ENCODE data around the gene PLEKHH3. TPM values are rescaled to one million over a fixed set of nuclear protein-coding genes. Genes with fewer than 3 reads are reported as not detected.

The PLEKHH3 gene
- total and polyA plus RNA-seq, 7 experiments from 2014 or later, result 0.89 to 1.6 (median 1.1) TPM; not detected in 4

GRCh38 chr17:42683407-42684034 is 6.7 kb upstream of the PLEKHH3 start:
- peak overlapping the region in 1 of 9 donors; percentile 9 for H3K27ac Mint-ChIP-seq
- ATAC-seq (no peak), DNase-seq (no peak)
- peak overlapping the region in 9 of 10 donors; percentile 23 to 94 (median 61) for H3K4me3 Mint-ChIP-seq
- no peak overlapping the region for H3K4me3 ChIP-seq (ENCODE audit: low read length)
- no peak overlapping the region for H3K27ac ChIP-seq (ENCODE audit: low read depth, low read length)
- H3K4me1 ChIP-seq (ENCODE audit: control insufficient read depth in 2 of 2, insufficient read depth in 2 of 2, low read length in 2 of 2), result peaks cover 26 to 33% of the 10 kb centered on the region in 2 donors
- peaks cover 29 to 47% (median 40%) of the 10 kb centered on the region in 7 donors for H3K4me1 Mint-ChIP-seq
- H3K9me3 ChIP-seq (ENCODE audit: control insufficient read depth in 2 of 3, low read length in 3 of 3), result no peaks in the 10 kb centered on the region
- intact Hi-C loops (cut with micrococcal nuclease), result no loop called here
- H3K36me3 Mint-ChIP-seq, result peaks cover 0 to 6% (median 0%) of the 10 kb centered on the region in 5 donors
- peaks cover 23 to 42% (median 28%) of the 10 kb centered on the region in 5 donors for H3K27me3 Mint-ChIP-seq
- peaks cover 0 to 11% (median 0%) of the 10 kb centered on the region in 11 donors for H3K9me3 Mint-ChIP-seq
- no peaks in the 10 kb centered on the region for H3K36me3 ChIP-seq (ENCODE audit: control insufficient read depth in 2 of 3, insufficient read depth in 3 of 3, low read length in 3 of 3)
- ChIA-PET POLR2A (interaction anchor here (1.0 kb wide), 2 partner anchors 23 to 75 kb away, joined by 3 read pairs; no protein-coding TSS in a partner anchor), CTCF (interaction anchor here (1.0 to 1.2 kb wide), 2 partner anchors 105 to 115 kb away, joined by 3 to 5 read pairs; partner anchors contain the start of gene PSMC3IP)
- peaks cover 4 to 5% of the 10 kb centered on the region in 2 donors for H3K27me3 ChIP-seq (ENCODE audit: control insufficient read depth in 2 of 2, insufficient read depth in 2 of 2, low read length in 2 of 2)

DNA sequence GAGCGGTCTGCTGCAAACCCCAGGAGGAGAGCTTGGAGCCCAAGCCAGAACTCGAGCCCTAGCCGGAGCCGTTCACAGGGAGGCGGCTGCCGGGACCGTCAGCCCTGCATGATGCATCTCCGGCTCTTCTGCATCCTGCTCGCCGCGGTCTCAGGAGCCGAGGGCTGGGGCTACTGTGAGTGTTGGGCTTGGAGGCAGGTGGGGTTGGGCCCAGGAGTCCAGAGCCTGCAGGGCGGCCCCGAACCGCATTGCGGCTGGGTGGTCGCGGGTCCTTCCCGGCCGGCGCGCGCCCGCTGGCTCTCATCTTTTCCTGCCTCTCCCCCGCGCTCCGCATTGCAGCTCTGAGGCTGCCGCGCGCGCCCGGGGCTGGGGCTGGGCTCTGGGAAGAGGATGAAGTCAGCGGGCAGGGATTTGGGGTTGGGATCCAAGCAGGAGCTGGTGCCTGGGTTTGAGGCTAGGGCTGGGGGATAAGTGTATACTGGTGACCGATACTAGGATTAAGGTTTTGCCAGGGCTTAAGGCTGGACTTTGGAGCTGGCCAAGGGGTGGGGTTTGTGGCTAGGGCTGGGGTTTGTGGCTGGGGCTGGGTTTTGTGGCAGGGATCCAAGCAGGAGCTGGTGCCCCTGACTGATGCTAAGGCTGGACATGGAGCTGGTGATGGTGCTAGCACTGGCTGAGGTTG is 6.1 kb upstream of the PLEKHH3 start:
- intact Hi-C loops (cut with micrococcal nuclease), result no loop called here

GRCh38 chr17:42681976-42682721 is 5.4 kb upstream of the PLEKHH3 start, which contains the start of gene CNTNAP1:
CNTNAP1 (plus strand) TSS chr17:42682531; CDS start chr17:42682830, 299 bp downstream.
- peaks cover 23 to 42% (median 29%) of the 10 kb centered on the region in 5 donors for H3K27me3 Mint-ChIP-seq
- peaks cover 4 to 5% of the 10 kb centered on the region in 2 donors for H3K27me3 ChIP-seq (ENCODE audit: control insufficient read depth in 2 of 2, insufficient read depth in 2 of 2, low read length in 2 of 2)
- H3K9me3 Mint-ChIP-seq, result peaks cover 0 to 11% (median 0%) of the 10 kb centered on the region in 11 donors
- peaks cover 0 to 6% (median 0%) of the 10 kb centered on the region in 5 donors for H3K36me3 Mint-ChIP-seq
- H3K27ac ChIP-seq (ENCODE audit: low read depth, low read length), result no peak within 1 kb of the TSS
- ATAC-seq (no peak), DNase-seq (peak in 1 of 9 donors; percentile 49)
- peak within 1 kb of the TSS; percentile 55 to 94 (median 69) for H3K4me3 Mint-ChIP-seq
- ChIA-PET CTCF (no interaction called here), POLR2A (no interaction called here)
- intact Hi-C loops (cut with micrococcal nuclease), result no loop called here
- H3K4me3 ChIP-seq (ENCODE audit: low read length), result peak within 1 kb of the TSS; percentile 27
- no peaks in the 10 kb centered on the region for H3K9me3 ChIP-seq (ENCODE audit: control insufficient read depth in 2 of 3, low read length in 3 of 3)
- H3K4me1 ChIP-seq (ENCODE audit: control insufficient read depth in 2 of 2, insufficient read depth in 2 of 2, low read length in 2 of 2), result peaks cover 35 to 44% of the 10 kb centered on the region in 2 donors
- peaks cover 30 to 56% (median 48%) of the 10 kb centered on the region in 7 donors for H3K4me1 Mint-ChIP-seq
- H3K36me3 ChIP-seq (ENCODE audit: control insufficient read depth in 2 of 3, insufficient read depth in 3 of 3, low read length in 3 of 3), result no peaks in the 10 kb centered on the region
- peak within 1 kb of the TSS in 3 of 9 donors; percentile 9 to 51 (median 46) for H3K27ac Mint-ChIP-seq

More for the DNA sequence above, 6.1 kb upstream of the PLEKHH3 start:
- H3K4me1 ChIP-seq (ENCODE audit: control insufficient read depth in 2 of 2, insufficient read depth in 2 of 2, low read length in 2 of 2), result peaks cover 28 to 37% of the 10 kb centered on the region in 2 donors
- H3K27ac ChIP-seq (ENCODE audit: low read depth, low read length), result no peak overlapping the region
- H3K36me3 ChIP-seq (ENCODE audit: control insufficient read depth in 2 of 3, insufficient read depth in 3 of 3, low read length in 3 of 3), result no peaks in the 10 kb centered on the region
- ATAC-seq (no peak), DNase-seq (peak in 1 of 9 donors; percentile 37)
- Mint-ChIP-seq H3K27me3 (peaks cover 23 to 42% (median 28%) of the 10 kb centered on the region in 5 donors), H3K9me3 (peaks cover 0 to 11% (median 0%) of the 10 kb centered on the region in 11 donors), H3K4me1 (peaks cover 30 to 51% (median 44%) of the 10 kb centered on the region in 7 donors), H3K36me3 (peaks cover 0 to 6% (median 0%) of the 10 kb centered on the region in 5 donors), H3K27ac (peak overlapping the region in 2 of 9 donors; percentile 46 to 51), H3K4me3 (peak overlapping the region; percentile 20 to 94 (median 64))
- no peak overlapping the region for H3K4me3 ChIP-seq (ENCODE audit: low read length)
- H3K9me3 ChIP-seq (ENCODE audit: control insufficient read depth in 2 of 3, low read length in 3 of 3), result no peaks in the 10 kb centered on the region
- CTCF ChIA-PET, result interaction anchor here (1.2 kb wide), 1 partner anchor 105 kb away, joined by 5 read pairs; the partner anchor contains the start of gene PSMC3IP
- peaks cover 4 to 5% of the 10 kb centered on the region in 2 donors for H3K27me3 ChIP-seq (ENCODE audit: control insufficient read depth in 2 of 2, insufficient read depth in 2 of 2, low read length in 2 of 2)
- POLR2A ChIA-PET, result interaction anchor here (1.0 kb wide), 2 partner anchors 24 to 74 kb away, joined by 3 read pairs; no protein-coding TSS in a partner anchor

DNA sequence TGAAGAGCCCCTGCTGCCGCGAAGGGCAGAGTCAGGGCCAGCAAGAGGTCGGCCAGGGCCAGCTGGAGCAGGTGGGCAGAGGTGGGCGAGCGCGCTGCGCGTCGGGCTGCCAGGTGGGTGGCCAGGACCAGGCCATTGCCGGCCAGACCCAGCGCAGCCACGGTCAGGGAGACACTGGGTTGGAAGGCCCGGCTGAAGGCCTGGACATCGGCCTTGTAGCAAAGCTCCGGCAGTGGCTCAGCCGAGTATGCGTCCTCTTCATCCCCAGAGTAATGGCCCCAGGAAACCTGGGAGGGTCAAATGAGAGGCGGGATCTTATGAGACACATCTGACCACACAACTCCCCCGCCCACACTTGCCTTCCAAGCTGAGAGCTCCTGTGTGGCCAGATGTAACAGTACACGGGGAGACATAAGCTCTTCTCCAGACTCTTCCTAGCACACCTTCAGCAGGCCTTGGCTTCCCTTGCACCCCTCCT is 3.6 kb upstream of the PLEKHH3 start:
- ChIA-PET CTCF (interaction anchor here (0.6 to 3.6 kb wide), 2 partner anchors 72 to 101 kb away, joined by 3 to 30 read pairs; no protein-coding TSS in a partner anchor), POLR2A (interaction anchor here (0.8 to 2.4 kb wide), 3 partner anchors 10 to 103 kb away, joined by 5 to 17 read pairs (median 12); partner anchors contain the start of genes PSMC3IP, RETREG3 and TUBG1)
- H3K27ac Mint-ChIP-seq, result peak overlapping the region in 5 of 9 donors; percentile 18 to 87 (median 69)
- DNase-seq (no peak), ATAC-seq (no peak)
- H3K4me3 Mint-ChIP-seq, result peak overlapping the region; percentile 29 to 94 (median 70)
- H3K9me3 ChIP-seq (ENCODE audit: control insufficient read depth in 2 of 3, low read length in 3 of 3), result no peaks in the 10 kb centered on the region
- H3K36me3 ChIP-seq (ENCODE audit: control insufficient read depth in 2 of 3, insufficient read depth in 3 of 3, low read length in 3 of 3), result no peaks in the 10 kb centered on the region
- peaks cover 5 to 12% of the 10 kb centered on the region in 2 donors for H3K27me3 ChIP-seq (ENCODE audit: control insufficient read depth in 2 of 2, insufficient read depth in 2 of 2, low read length in 2 of 2)
- intact Hi-C loops (cut with micrococcal nuclease), result no loop called here
- H3K9me3 Mint-ChIP-seq, result peaks cover 0 to 10% (median 0%) of the 10 kb centered on the region in 11 donors
- no peaks in the 10 kb centered on the region for H3K36me3 Mint-ChIP-seq
- H3K27me3 Mint-ChIP-seq, result peaks cover 28 to 48% (median 32%) of the 10 kb centered on the region in 5 donors
- H3K4me3 ChIP-seq (ENCODE audit: low read length), result peak overlapping the region; percentile 60
- H3K27ac ChIP-seq (ENCODE audit: low read depth, low read length), result no peak overlapping the region
- H3K4me1 ChIP-seq (ENCODE audit: control insufficient read depth in 2 of 2, insufficient read depth in 2 of 2, low read length in 2 of 2), result peaks cover 50 to 51% of the 10 kb centered on the region in 2 donors
- H3K4me1 Mint-ChIP-seq, result peaks cover 30 to 61% (median 51%) of the 10 kb centered on the region in 7 donors

GRCh38 chr17:42679492-42680330 is 2.9 kb upstream of the PLEKHH3 start:
- ATAC-seq (peak; percentile 63), DNase-seq (peak; percentile 54 to 78 (median 75))
- Mint-ChIP-seq H3K27ac (peak overlapping the region; percentile 34 to 87 (median 53)), H3K4me1 (peaks cover 30 to 64% (median 55%) of the 10 kb centered on the region in 7 donors), H3K4me3 (peak overlapping the region; percentile 79 to 94 (median 88)), H3K9me3 (peaks cover 0 to 9% (median 0%) of the 10 kb centered on the region in 11 donors), H3K27me3 (peaks cover 31 to 51% (median 35%) of the 10 kb centered on the region in 5 donors), H3K36me3 (no peaks in the 10 kb centered on the region)
- Histone ChIP-seq H3K4me1 (ENCODE audit: control insufficient read depth in 2 of 2, insufficient read depth in 2 of 2, low read length in 2 of 2) (peaks cover 51 to 53% of the 10 kb centered on the region in 2 donors), H3K27me3 (ENCODE audit: control insufficient read depth in 2 of 2, insufficient read depth in 2 of 2, low read length in 2 of 2) (peaks cover 5 to 14% of the 10 kb centered on the region in 2 donors), H3K4me3 (ENCODE audit: low read length) (peak overlapping the region; percentile 60), H3K36me3 (ENCODE audit: control insufficient read depth in 2 of 3, insufficient read depth in 3 of 3, low read length in 3 of 3) (no peaks in the 10 kb centered on the region), H3K27ac (ENCODE audit: low read depth, low read length) (peak overlapping the region; percentile 54), H3K9me3 (ENCODE audit: control insufficient read depth in 2 of 3, low read length in 3 of 3) (no peaks in the 10 kb centered on the region)
- intact Hi-C loops (cut with micrococcal nuclease), result loop anchor here (1.0 to 10.0 kb wide), 12 partner anchors 9 to 749 kb away; partner anchors contain the start of genes BECN1 (in 1 of the 2), COASY (in 1 of the 2), EZH1 (in 1 of the 2) and NAGLU (in 1 of the 2)
- ChIA-PET CTCF (interaction anchor here (0.6 to 3.6 kb wide), 4 partner anchors 39 to 101 kb away, joined by 3 to 30 read pairs (median 4); partner anchors contain the start of genes RETREG3 and TUBG1), POLR2A (interaction anchor here (0.7 to 2.4 kb wide), 8 partner anchors 11 to 291 kb away, joined by 3 to 17 read pairs (median 4); partner anchors contain the start of genes PSMC3IP, RETREG3, STAT3 and TUBG1)
